NCI-H1105 treated with DMSO at 0.1 percent for 48 hours (cell line): Measurements from ENCODE around the gene BCAN.
A peak's percentile ranks its signal among the peaks of the same experiment; 100 is the strongest.

Experiments
- DNase-seq: peaks from one replicate; lab custom pipeline; 2025; lab: John Stamatoyannopoulos, UW

Gene BCAN

GRCh38 chr1:156643778-156644092 is 1.8 kb downstream of the BCAN start:
- DNase-seq: no peak

GRCh38 chr1:156644146-156644545 is 2.2 kb downstream of the BCAN start:
- no peak for DNase-seq

GRCh38 chr1:156644640-156645039 is 2.7 kb downstream of the BCAN start:
- DNase-seq: no peak

- DNase-seq: no peak
Measured at GRCh38 chr1:156645056-156645455, 3.1 kb downstream of the BCAN start.

GRCh38 chr1:156645666-156646065 is 3.7 kb downstream of the BCAN start:
- no peak for DNase-seq

GRCh38 chr1:156646738-156647211 is 4.9 kb downstream of the BCAN start:
- DNase-seq: no peak

GRCh38 chr1:156647351-156647750 is 5.4 kb downstream of the BCAN start:
- DNase-seq: no peak

GRCh38 chr1:156648496-156648895 is 6.6 kb downstream of the BCAN start:
- no peak for DNase-seq

GRCh38 chr1:156648951-156649350 is 7.0 kb downstream of the BCAN start:
- no peak for DNase-seq

- DNase-seq: no peak
Measured at GRCh38 chr1:156652131-156652991, 10.4 kb downstream of the BCAN start.

GRCh38 chr1:156652992-156653355 is 11.1 kb downstream of the BCAN start:
- DNase-seq: no peak

GRCh38 chr1:156654700-156655099 is 12.8 kb downstream of the BCAN start:
- DNase-seq: no peak

- DNase-seq: no peak
Measured at GRCh38 chr1:156655151-156655903, 13.4 kb downstream of the BCAN start.

GRCh38 chr1:156655904-156656516 is 14.1 kb downstream of the BCAN start:
- no peak for DNase-seq

- DNase-seq: peak; percentile 33
Measured at GRCh38 chr1:156656806-156657740, 15.2 kb downstream of the BCAN start.

- no peak for DNase-seq
Measured at GRCh38 chr1:156657741-156658319, 15.9 kb downstream of the BCAN start.

GRCh38 chr1:156658496-156658895 is 16.6 kb downstream of the BCAN start:
- DNase-seq: no peak

- DNase-seq: no peak
Measured at GRCh38 chr1:156658945-156659574, 17.1 kb downstream of the BCAN start.

GRCh38 chr1:156659661-156659987 is 17.7 kb downstream of the BCAN start:
- DNase-seq: no peak

GRCh38 chr1:156659988-156660751 is 18.3 kb downstream of the BCAN start:
- peak; percentile 80 for DNase-seq
